ENCODE measurements around the gene POLR1E. TPM values are rescaled to one million over a fixed set of nuclear protein-coding genes. Genes with fewer than 3 reads are reported as not detected.

The POLR1E gene
- total and polyA plus RNA-seq, 2 of the 8 experiments (the other 6 are each of a cell fraction or from before 2014, with no cell fraction given) = 16.0 to 40.0 TPM

GRCh38 chr9:37436540-37436939 lies 49.2 kb upstream of the POLR1E start (continued):
- no peak for TF ChIP-seq RAD21 (IDR thresholded peaks at IDR 0.05 in 1 of 2, conservative IDR thresholded peaks at IDR 0.05 in 1 of 2; ENCODE audit: low read depth in 2 of 2, low read length in 2 of 2)

Data from H1 (cell line).